BJ (cell line): Measurements from ENCODE around the gene CRYZ. TPM values are rescaled to one million over a fixed set of nuclear protein-coding genes. Genes with fewer than 3 reads are reported as not detected.

Source experiments
- CTCF ChIA-PET: fragments of 350-600 bp; formaldehyde crosslinking; extraction: SDS; loops from one replicate; lab custom pipeline; 2021; ENCODE audit warnings: antibody characterized with exemption, inconsistent platforms; lab: Yijun Ruan, JAX
- POLR2A ChIA-PET: fragments of 300-600 bp; sonication (Branson Sonifier 250); formaldehyde crosslinking; extraction: SDS; loops from one replicate; lab custom pipeline; 2021; ENCODE audit warnings: antibody characterized with exemption; lab: Charles Lee
- DNase-seq: peaks from one replicate; pipeline ENCODE4 v3.0.0-alpha.2; 2011; ENCODE audit warnings: low read depth
- H3K27me3 ChIP-seq: 2 replicates; pipeline ENCODE4 v1.6.0; 2011; ENCODE audit warnings: low read length; ENCODE audit not compliant: control insufficient read depth, insufficient read depth
- H3K36me3 ChIP-seq: 2 replicates; pipeline ENCODE4 v1.5.1; 2011; ENCODE audit warnings: low read length; ENCODE audit not compliant: control insufficient read depth, insufficient read depth
- H3K4me3 ChIP-seq: 2 replicates; pipeline ENCODE4 v1.5.1; 2011; ENCODE audit warnings: low read depth, mild to moderate bottlenecking, control low read depth, low read length
- CTCF ChIP-seq: IDR thresholded peaks from 2 replicates; pipeline ENCODE4 v1.5.1; 2011; ENCODE audit warnings: low read depth, mild to moderate bottlenecking, control low read depth, inconsistent platforms, low read length, moderate library complexity; ENCODE audit not compliant: insufficient read depth
- polyA plus RNA-seq: library from polyadenylated mRNA; depleted of rRNA; stranded (reverse); fragments of >200 nt; gene quantifications from 2 replicates; pipeline ENCODE4 v1.2.3, GENCODE V29; 2011

CRYZ gene
- polyA plus RNA-seq, 1 experiment: 22.9 TPM

- Histone ChIP-seq H3K27me3 (no peaks in the 10 kb centered on the region; the same call in 1 of the 2 replicates), H3K36me3 (no peaks in the 10 kb centered on the region), H3K4me3 (no peak overlapping the region)
- ChIA-PET CTCF (interaction anchor here (2.8 kb wide), 1 partner anchor 8 kb away, joined by 15 read pairs; no protein-coding TSS in a partner anchor), POLR2A (no interaction called here)
- DNase-seq: no peak
- no peak for TF ChIP-seq CTCF
Observed at GRCh38 chr1:74681449-74681848, 51.4 kb downstream of the CRYZ start.

- CTCF ChIA-PET: interaction anchor here (2.8 kb wide), 1 partner anchor 9 kb away, joined by 15 read pairs; no protein-coding TSS in a partner anchor
- POLR2A ChIA-PET: no interaction called here
- no peaks in the 10 kb centered on the region for H3K36me3 ChIP-seq
- TF ChIP-seq CTCF: no peak
- no peak for DNase-seq
- no peak overlapping the region for H3K4me3 ChIP-seq
- no peaks in the 10 kb centered on the region; the same call in 1 of the 2 replicates for H3K27me3 ChIP-seq
Observed at GRCh38 chr1:74681001-74681400, 51.8 kb downstream of the CRYZ start.

- no peak for TF ChIP-seq CTCF
- H3K36me3 ChIP-seq: no peaks in the 10 kb centered on the region
- POLR2A ChIA-PET: no interaction called here
- no peaks in the 10 kb centered on the region; the same call in 1 of the 2 replicates for H3K27me3 ChIP-seq
- CTCF ChIA-PET: interaction anchor here (2.8 kb wide), 1 partner anchor 10 kb away, joined by 15 read pairs; no protein-coding TSS in a partner anchor
- DNase-seq: no peak
- no peak overlapping the region for H3K4me3 ChIP-seq
Observed at GRCh38 chr1:74679811-74680210, 53.0 kb downstream of the CRYZ start.

GRCh38 chr1:74677926-74678325 is 54.9 kb downstream of the CRYZ start:
- ChIA-PET POLR2A (no interaction called here), CTCF (no interaction called here)
- no peak for TF ChIP-seq CTCF
- Histone ChIP-seq H3K36me3 (no peaks in the 10 kb centered on the region), H3K4me3 (no peak overlapping the region), H3K27me3 (peaks cover 3% of the 10 kb centered on the region; the same call in 1 of the 2 replicates)
- DNase-seq: no peak

- no peak for TF ChIP-seq CTCF
- CTCF ChIA-PET: interaction anchor here (0.8 to 2.4 kb wide), 2 partner anchors 15 to 16 kb away, joined by 3 to 9 read pairs; no protein-coding TSS in a partner anchor
- POLR2A ChIA-PET: no interaction called here
- Histone ChIP-seq H3K27me3 (peaks cover 3% of the 10 kb centered on the region; the same call in 1 of the 2 replicates), H3K36me3 (no peaks in the 10 kb centered on the region), H3K4me3 (no peak overlapping the region)
- no peak for DNase-seq
Observed at GRCh38 chr1:74674278-74675048, 58.4 kb downstream of the CRYZ start.
